ENCODE measurements around the gene FAT4. TPM values are rescaled to one million over a fixed set of nuclear protein-coding genes. Genes with fewer than 3 reads are reported as not detected.

Gene FAT4
- total RNA-seq, 1 donor from 2014 or later: not detected

DNA sequence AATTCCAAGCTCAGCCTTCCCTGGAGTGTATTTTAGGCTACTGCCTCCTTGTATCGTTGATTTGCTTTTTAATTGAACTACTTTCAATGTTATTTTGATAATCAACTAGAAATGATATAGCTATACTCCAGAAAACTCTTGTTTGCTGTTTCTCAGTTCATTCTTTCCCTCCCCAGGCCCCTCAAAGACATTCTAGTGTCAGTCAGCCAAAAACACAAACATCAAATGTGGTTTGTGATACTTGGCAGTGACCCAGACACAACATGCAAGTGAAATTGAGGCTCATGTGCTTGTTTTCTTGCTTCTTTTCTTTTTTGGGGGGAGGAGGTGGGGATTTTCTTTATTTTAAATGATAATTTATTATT lies 7.6 kb downstream of the FAT4 start:
- DNase-seq (ENCODE audit: low spot score): no peak
- H3K27ac Mint-ChIP-seq: no peak overlapping the region
- H3K4me3 Mint-ChIP-seq (ENCODE audit: low read depth): no peak overlapping the region
- intact Hi-C loops (cut with micrococcal nuclease): no loop called here
- peaks cover 3% of the 10 kb centered on the region for H3K4me1 Mint-ChIP-seq (ENCODE audit: low read depth)
- no peaks in the 10 kb centered on the region for H3K36me3 Mint-ChIP-seq (ENCODE audit: low read depth)
- H3K27me3 Mint-ChIP-seq (ENCODE audit: low read depth): peaks cover 11% of the 10 kb centered on the region
- no peaks in the 10 kb centered on the region for H3K9me3 Mint-ChIP-seq

GRCh38 chr4:125323654-125324053 lies 8.9 kb downstream of the FAT4 start:
- Mint-ChIP-seq H3K36me3 (ENCODE audit: low read depth) (no peaks in the 10 kb centered on the region), H3K4me1 (ENCODE audit: low read depth) (no peaks in the 10 kb centered on the region), H3K27ac (no peak overlapping the region), H3K4me3 (ENCODE audit: low read depth) (no peak overlapping the region), H3K9me3 (no peaks in the 10 kb centered on the region), H3K27me3 (ENCODE audit: low read depth) (no peaks in the 10 kb centered on the region)
- DNase-seq (ENCODE audit: low spot score): no peak
- intact Hi-C loops (cut with micrococcal nuclease): no loop called here

DNA sequence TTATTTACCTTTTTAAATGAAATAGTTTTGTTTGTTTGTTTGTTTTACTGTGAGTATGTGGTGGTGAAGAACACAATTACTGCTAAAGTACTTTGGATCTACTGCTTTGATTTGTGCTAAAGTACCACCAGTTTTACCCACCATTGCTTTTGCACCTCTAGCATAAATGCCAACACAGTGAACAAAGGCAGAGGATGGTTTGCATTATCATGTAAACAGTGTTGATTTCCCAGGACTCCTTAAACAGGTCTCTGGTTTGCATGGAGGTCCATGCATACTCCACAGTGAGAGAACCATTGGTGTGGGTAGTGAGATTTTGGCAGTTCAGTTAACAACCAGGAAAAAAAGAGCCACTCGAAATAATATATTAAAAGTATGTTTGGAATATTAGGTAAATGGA lies 11.0 kb downstream of the FAT4 start:
- no peak overlapping the region for H3K4me3 Mint-ChIP-seq (ENCODE audit: low read depth)
- no peaks in the 10 kb centered on the region for H3K9me3 Mint-ChIP-seq
- DNase-seq (ENCODE audit: low spot score): no peak
- H3K27ac Mint-ChIP-seq: no peak overlapping the region
- no peaks in the 10 kb centered on the region for H3K27me3 Mint-ChIP-seq (ENCODE audit: low read depth)
- intact Hi-C loops (cut with micrococcal nuclease): no loop called here
- no peaks in the 10 kb centered on the region for H3K36me3 Mint-ChIP-seq (ENCODE audit: low read depth)
- H3K4me1 Mint-ChIP-seq (ENCODE audit: low read depth): no peaks in the 10 kb centered on the region

GRCh38 chr4:125331116-125331515 lies 16.4 kb downstream of the FAT4 start:
- Mint-ChIP-seq H3K4me3 (ENCODE audit: low read depth) (no peak overlapping the region), H3K27ac (no peak overlapping the region), H3K27me3 (ENCODE audit: low read depth) (no peaks in the 10 kb centered on the region), H3K36me3 (ENCODE audit: low read depth) (no peaks in the 10 kb centered on the region), H3K4me1 (ENCODE audit: low read depth) (no peaks in the 10 kb centered on the region), H3K9me3 (no peaks in the 10 kb centered on the region)
- no peak for DNase-seq (ENCODE audit: low spot score)
- intact Hi-C loops (cut with micrococcal nuclease): no loop called here

- Mint-ChIP-seq H3K4me1 (ENCODE audit: low read depth) (no peaks in the 10 kb centered on the region), H3K4me3 (ENCODE audit: low read depth) (no peak overlapping the region), H3K36me3 (ENCODE audit: low read depth) (no peaks in the 10 kb centered on the region), H3K27ac (no peak overlapping the region), H3K9me3 (no peaks in the 10 kb centered on the region), H3K27me3 (ENCODE audit: low read depth) (no peaks in the 10 kb centered on the region)
- intact Hi-C loops (cut with micrococcal nuclease): no loop called here
- DNase-seq (ENCODE audit: low spot score): no peak
Measured at GRCh38 chr4:125334926-125335325, 20.2 kb downstream of the FAT4 start.

DNA sequence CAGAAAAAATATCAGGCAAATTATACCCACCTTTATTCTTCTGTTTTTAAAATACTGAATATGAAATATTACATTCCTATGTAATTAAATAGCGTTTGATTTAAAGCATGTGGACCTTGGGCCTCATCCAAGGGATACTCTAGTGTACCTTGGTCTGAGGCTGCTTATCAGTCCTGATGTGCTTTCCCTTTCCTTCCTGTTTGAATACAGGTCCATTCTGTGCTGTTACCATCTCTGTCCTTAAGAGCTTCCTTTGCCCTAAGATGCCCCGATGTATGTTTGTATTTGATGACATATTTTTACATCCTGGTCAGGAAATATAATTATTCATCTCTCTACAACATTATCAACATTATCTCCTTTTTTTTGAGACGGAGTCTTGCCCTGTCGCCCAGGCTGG lies 24.1 kb downstream of the FAT4 start:
- Mint-ChIP-seq H3K4me1 (ENCODE audit: low read depth) (no peaks in the 10 kb centered on the region), H3K4me3 (ENCODE audit: low read depth) (no peak overlapping the region), H3K36me3 (ENCODE audit: low read depth) (no peaks in the 10 kb centered on the region), H3K9me3 (no peaks in the 10 kb centered on the region), H3K27me3 (ENCODE audit: low read depth) (no peaks in the 10 kb centered on the region), H3K27ac (no peak overlapping the region)
- no peak for DNase-seq (ENCODE audit: low spot score)
- intact Hi-C loops (cut with micrococcal nuclease): no loop called here

DNA sequence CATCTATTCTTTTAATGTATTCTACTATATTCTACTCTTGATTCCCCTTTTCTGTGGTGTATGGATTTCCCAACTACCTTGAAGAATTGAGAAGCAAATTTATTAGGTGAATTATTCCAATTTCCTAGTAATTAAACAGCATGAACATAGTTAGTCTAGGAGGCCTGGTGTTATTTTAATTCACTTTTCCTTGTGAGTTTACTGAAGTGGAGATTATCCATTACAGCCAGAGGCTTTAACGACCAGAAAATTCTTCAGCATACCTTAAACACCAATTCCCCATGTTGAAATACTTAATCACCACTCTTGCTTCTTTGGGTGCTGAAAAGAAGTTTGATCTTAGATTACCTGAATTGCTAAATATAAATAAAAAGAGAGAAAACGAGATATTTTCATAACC lies 29.4 kb downstream of the FAT4 start:
- no peak for DNase-seq (ENCODE audit: low spot score)
- Mint-ChIP-seq H3K27me3 (ENCODE audit: low read depth) (no peaks in the 10 kb centered on the region), H3K36me3 (ENCODE audit: low read depth) (no peaks in the 10 kb centered on the region), H3K4me3 (ENCODE audit: low read depth) (no peak overlapping the region), H3K9me3 (no peaks in the 10 kb centered on the region), H3K4me1 (ENCODE audit: low read depth) (no peaks in the 10 kb centered on the region), H3K27ac (no peak overlapping the region)
- intact Hi-C loops (cut with micrococcal nuclease): no loop called here

GRCh38 chr4:125346616-125347015 lies 31.9 kb downstream of the FAT4 start:
- Mint-ChIP-seq H3K4me3 (ENCODE audit: low read depth) (no peak overlapping the region), H3K36me3 (ENCODE audit: low read depth) (no peaks in the 10 kb centered on the region)
- intact Hi-C loops (cut with micrococcal nuclease): no loop called here

DNA sequence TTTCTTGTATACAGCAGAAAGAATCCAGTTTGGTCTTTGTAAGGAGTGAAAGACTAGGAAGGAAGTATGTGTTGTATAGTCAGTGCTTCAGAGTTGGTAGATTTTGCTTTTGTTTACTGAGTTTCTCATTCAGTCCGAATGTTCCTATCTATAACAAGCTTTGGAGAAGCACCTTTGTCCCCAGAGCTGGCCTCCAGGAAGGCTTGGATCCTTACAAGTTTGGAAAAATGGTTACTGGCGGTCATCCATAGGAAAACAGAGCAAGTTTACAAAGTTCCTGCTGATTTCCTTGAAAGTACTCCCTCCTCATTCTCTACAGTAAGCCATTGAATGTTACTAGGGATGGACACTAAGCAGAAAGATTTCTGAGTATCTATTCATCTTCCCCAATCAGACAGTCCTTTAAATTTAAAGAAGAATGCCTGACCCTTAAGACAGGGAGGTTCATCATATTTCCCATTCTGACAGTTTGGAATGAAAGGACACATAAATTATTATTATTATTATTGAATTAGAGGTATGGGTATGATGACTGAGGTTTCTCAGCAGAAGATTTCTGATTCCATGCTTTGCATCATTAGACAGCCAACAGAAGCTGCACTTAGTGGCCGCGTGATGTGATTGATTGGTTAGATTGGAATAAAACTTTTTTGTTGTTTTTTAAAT lies 35.8 kb downstream of the FAT4 start:
- no peak overlapping the region for H3K27ac Mint-ChIP-seq
- H3K27me3 Mint-ChIP-seq (ENCODE audit: low read depth): no peaks in the 10 kb centered on the region
- intact Hi-C loops (cut with micrococcal nuclease): no loop called here
- H3K4me3 Mint-ChIP-seq (ENCODE audit: low read depth): no peak overlapping the region
- no peaks in the 10 kb centered on the region for H3K36me3 Mint-ChIP-seq (ENCODE audit: low read depth)
- H3K9me3 Mint-ChIP-seq: no peaks in the 10 kb centered on the region
- no peak for DNase-seq (ENCODE audit: low spot score)
- H3K4me1 Mint-ChIP-seq (ENCODE audit: low read depth): no peaks in the 10 kb centered on the region

More at GRCh38 chr4:125346616-125347015, 31.9 kb downstream of the FAT4 start:
- Mint-ChIP-seq H3K9me3 (no peaks in the 10 kb centered on the region), H3K4me1 (ENCODE audit: low read depth) (no peaks in the 10 kb centered on the region), H3K27me3 (ENCODE audit: low read depth) (no peaks in the 10 kb centered on the region), H3K27ac (no peak overlapping the region)
- no peak for DNase-seq (ENCODE audit: low spot score)

DNA sequence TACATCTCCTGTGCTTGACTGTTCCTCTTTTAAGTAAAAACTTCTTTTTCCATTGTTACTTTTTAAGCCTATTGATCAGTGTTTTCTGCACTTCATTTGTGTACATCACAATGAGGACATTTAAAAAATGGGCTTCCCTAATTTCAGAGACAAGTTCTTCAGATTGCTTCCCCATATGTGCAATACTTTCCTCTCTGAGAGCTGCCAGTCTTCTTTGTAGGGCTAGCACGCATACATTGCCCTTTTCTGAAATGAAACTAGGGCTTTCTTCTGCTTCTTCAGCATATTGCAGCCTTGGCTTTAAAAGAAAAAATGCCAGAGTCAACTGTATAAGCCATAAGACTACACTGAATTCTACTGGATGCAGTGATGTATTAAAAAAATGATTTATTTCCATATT lies 37.8 kb downstream of the FAT4 start:
- Mint-ChIP-seq H3K27me3 (ENCODE audit: low read depth) (no peaks in the 10 kb centered on the region), H3K4me1 (ENCODE audit: low read depth) (no peaks in the 10 kb centered on the region), H3K4me3 (ENCODE audit: low read depth) (no peak overlapping the region), H3K27ac (no peak overlapping the region), H3K9me3 (no peaks in the 10 kb centered on the region), H3K36me3 (ENCODE audit: low read depth) (no peaks in the 10 kb centered on the region)
- intact Hi-C loops (cut with micrococcal nuclease): no loop called here
- no peak for DNase-seq (ENCODE audit: low spot score)

GRCh38 chr4:125353131-125353530 lies 38.4 kb downstream of the FAT4 start:
- Mint-ChIP-seq H3K27ac (no peak overlapping the region), H3K9me3 (no peaks in the 10 kb centered on the region), H3K36me3 (ENCODE audit: low read depth) (no peaks in the 10 kb centered on the region), H3K27me3 (ENCODE audit: low read depth) (no peaks in the 10 kb centered on the region), H3K4me3 (ENCODE audit: low read depth) (no peak overlapping the region), H3K4me1 (ENCODE audit: low read depth) (no peaks in the 10 kb centered on the region)
- no peak for DNase-seq (ENCODE audit: low spot score)
- intact Hi-C loops (cut with micrococcal nuclease): no loop called here

GRCh38 chr4:125355791-125356190 lies 41.0 kb downstream of the FAT4 start:
- no peak overlapping the region for H3K27ac Mint-ChIP-seq
- intact Hi-C loops (cut with micrococcal nuclease): no loop called here
- H3K9me3 Mint-ChIP-seq: no peaks in the 10 kb centered on the region
- H3K4me3 Mint-ChIP-seq (ENCODE audit: low read depth): no peak overlapping the region
- H3K27me3 Mint-ChIP-seq (ENCODE audit: low read depth): no peaks in the 10 kb centered on the region
- H3K36me3 Mint-ChIP-seq (ENCODE audit: low read depth): no peaks in the 10 kb centered on the region
- no peak for DNase-seq (ENCODE audit: low spot score)
- no peaks in the 10 kb centered on the region for H3K4me1 Mint-ChIP-seq (ENCODE audit: low read depth)

DNA sequence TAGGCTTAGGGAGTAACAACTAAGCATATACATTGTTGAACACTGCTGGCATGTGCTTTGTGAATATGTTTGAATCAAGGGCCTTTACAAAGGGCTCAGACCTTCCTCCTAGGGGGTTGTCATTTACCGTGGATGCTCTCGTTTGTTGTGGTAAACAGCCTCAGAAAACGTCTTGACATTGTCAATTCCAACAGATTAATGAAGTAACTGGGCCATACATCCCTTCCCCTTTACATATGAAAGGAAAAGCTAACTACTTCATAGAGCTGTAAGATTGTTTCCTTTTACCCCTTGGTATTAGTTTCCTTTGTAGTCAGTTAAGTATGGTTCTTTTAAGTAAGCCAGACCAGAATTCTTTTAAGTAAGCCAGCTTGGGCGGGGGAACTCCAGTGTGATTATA lies 42.9 kb downstream of the FAT4 start:
- no peaks in the 10 kb centered on the region for H3K36me3 Mint-ChIP-seq (ENCODE audit: low read depth)
- H3K4me1 Mint-ChIP-seq (ENCODE audit: low read depth): no peaks in the 10 kb centered on the region
- no peaks in the 10 kb centered on the region for H3K9me3 Mint-ChIP-seq
- intact Hi-C loops (cut with micrococcal nuclease): no loop called here
- no peak overlapping the region for H3K27ac Mint-ChIP-seq
- no peaks in the 10 kb centered on the region for H3K27me3 Mint-ChIP-seq (ENCODE audit: low read depth)
- H3K4me3 Mint-ChIP-seq (ENCODE audit: low read depth): no peak overlapping the region
- DNase-seq (ENCODE audit: low spot score): no peak

DNA sequence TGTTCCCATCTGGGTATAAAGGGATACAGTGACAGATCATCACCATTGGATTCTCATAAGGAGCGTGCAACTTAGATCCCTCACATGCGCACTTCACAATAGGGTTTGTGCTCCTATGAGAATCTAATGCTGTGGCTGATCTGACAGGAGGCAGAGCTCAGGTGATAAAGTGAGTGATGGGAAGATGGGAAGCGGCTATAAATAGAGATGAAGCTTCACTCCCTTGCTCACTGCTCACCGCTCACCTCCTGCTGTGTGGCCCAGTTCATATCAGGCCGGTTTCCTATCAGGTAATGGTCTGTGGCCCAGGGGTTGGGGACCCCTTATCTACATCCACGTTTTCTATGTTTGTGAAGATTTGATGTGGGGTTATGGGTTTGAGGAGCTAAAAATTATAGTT lies 43.7 kb downstream of the FAT4 start:
- H3K36me3 Mint-ChIP-seq (ENCODE audit: low read depth): no peaks in the 10 kb centered on the region
- H3K4me1 Mint-ChIP-seq (ENCODE audit: low read depth): no peaks in the 10 kb centered on the region
- no peaks in the 10 kb centered on the region for H3K27me3 Mint-ChIP-seq (ENCODE audit: low read depth)
- H3K27ac Mint-ChIP-seq: no peak overlapping the region
- intact Hi-C loops (cut with micrococcal nuclease): no loop called here
- no peak overlapping the region for H3K4me3 Mint-ChIP-seq (ENCODE audit: low read depth)
- H3K9me3 Mint-ChIP-seq: no peaks in the 10 kb centered on the region
- no peak for DNase-seq (ENCODE audit: low spot score)

All from activated T-helper 2 cell treated with anti-CD3 and anti-CD28 coated beads, Interferon-gamma antibody, Interleukin-2, Interleukin-4, amounts not matched to agents 10 μg/mL and 5 μg/mL and 100 μg/mL, durations not matched to agents 14 hours and 24 hours and 36 hours (primary cell).